ENCODE measurements around the gene ODF4. TPM values are rescaled to one million over a fixed set of nuclear protein-coding genes. Genes with fewer than 3 reads are reported as not detected.
"Not testable (repeated sequence)": the region's sequence is repeated elsewhere in the genome, so short reads cannot be mapped to it uniquely, and the experiment has no call there.

Gene ODF4
- total RNA-seq, 1 donor from 2014 or later = not detected

- H3K27me3 Mint-ChIP-seq = peaks cover 23% of the 10 kb centered on the region
- H3K4me1 Mint-ChIP-seq (ENCODE audit: low read depth) = peaks cover under 1% of the 10 kb centered on the region
- DNase-seq (ENCODE audit: low spot score, unreplicated experiment) = no peak
- no peak for TF ChIP-seq CTCF (IDR thresholded peaks at IDR 0.05; ENCODE audit: unreplicated experiment)
- H3K27ac Mint-ChIP-seq = no peak overlapping the region
- no peaks in the 10 kb centered on the region for H3K36me3 Mint-ChIP-seq (ENCODE audit: insufficient read depth)
- no peak overlapping the region for H3K4me3 Mint-ChIP-seq (ENCODE audit: low read depth)
- H3K9me3 Mint-ChIP-seq (ENCODE audit: low read depth) = no peaks in the 10 kb centered on the region
These were observed 52.1 kb downstream of the ODF4 start for GRCh38 chr17:8391711-8392110.

GRCh38 chr17:8392274-8392673 is 52.6 kb downstream of the ODF4 start:
- no peak for TF ChIP-seq CTCF (IDR thresholded peaks at IDR 0.05; ENCODE audit: unreplicated experiment)
- Mint-ChIP-seq H3K4me1 (ENCODE audit: low read depth) (no peaks in the 10 kb centered on the region), H3K27ac (no peak overlapping the region), H3K4me3 (ENCODE audit: low read depth) (no peak overlapping the region), H3K9me3 (ENCODE audit: low read depth) (no peaks in the 10 kb centered on the region), H3K27me3 (peaks cover 27% of the 10 kb centered on the region), H3K36me3 (ENCODE audit: insufficient read depth) (no peaks in the 10 kb centered on the region)
- DNase-seq (ENCODE audit: low spot score, unreplicated experiment) = no peak

- no peaks in the 10 kb centered on the region for H3K9me3 Mint-ChIP-seq (ENCODE audit: low read depth)
- no peaks in the 10 kb centered on the region for H3K4me1 Mint-ChIP-seq (ENCODE audit: low read depth)
- no peaks in the 10 kb centered on the region for H3K36me3 Mint-ChIP-seq (ENCODE audit: insufficient read depth)
- peaks cover 33% of the 10 kb centered on the region for H3K27me3 Mint-ChIP-seq
- no peak overlapping the region for H3K4me3 Mint-ChIP-seq (ENCODE audit: low read depth)
- no peak overlapping the region for H3K27ac Mint-ChIP-seq
- no peak for DNase-seq (ENCODE audit: low spot score, unreplicated experiment)
- TF ChIP-seq CTCF (IDR thresholded peaks at IDR 0.05; ENCODE audit: unreplicated experiment) = no peak
These were observed 53.2 kb downstream of the ODF4 start for GRCh38 chr17:8392674-8393469.

- Mint-ChIP-seq H3K4me3 (ENCODE audit: low read depth) (no peak overlapping the region), H3K27ac (no peak overlapping the region), H3K27me3 (peaks cover 40% of the 10 kb centered on the region), H3K9me3 (ENCODE audit: low read depth) (no peaks in the 10 kb centered on the region), H3K4me1 (ENCODE audit: low read depth) (no peaks in the 10 kb centered on the region), H3K36me3 (ENCODE audit: insufficient read depth) (no peaks in the 10 kb centered on the region)
- TF ChIP-seq CTCF (IDR thresholded peaks at IDR 0.05; ENCODE audit: unreplicated experiment) = no peak
- no peak for DNase-seq (ENCODE audit: low spot score, unreplicated experiment)
These were observed 54.0 kb downstream of the ODF4 start for GRCh38 chr17:8393470-8394231.

- not testable (repeated sequence) for DNase-seq (ENCODE audit: low spot score, unreplicated experiment); H3K36me3 Mint-ChIP-seq (ENCODE audit: insufficient read depth); H3K27ac Mint-ChIP-seq; H3K4me1 Mint-ChIP-seq (ENCODE audit: low read depth); H3K9me3 Mint-ChIP-seq (ENCODE audit: low read depth); H3K4me3 Mint-ChIP-seq (ENCODE audit: low read depth)
- peaks cover 40% of the 10 kb centered on the region for H3K27me3 Mint-ChIP-seq
These were observed 54.9 kb downstream of the ODF4 start for GRCh38 chr17:8394497-8394896.

Other genes with a start within 250 kb of the ODF4 start
- gene ALOXE3, start 221.3 kb upstream of the ODF4 start, total RNA-seq = not detected in 2 replicates
- 0.47 TPM in 1 of 2 replicates, not detected in the other for gene HES7, start 215.7 kb upstream of the ODF4 start, total RNA-seq
- gene PER1, start 187.4 kb upstream of the ODF4 start, total RNA-seq = 37.2 and 40.8 TPM in 2 replicates
- gene VAMP2, start 176.9 kb upstream of the ODF4 start, total RNA-seq = 46.4 and 48.1 TPM in 2 replicates
- 24.6 and 28.1 TPM in 2 replicates for gene TMEM107, start 163.5 kb upstream of the ODF4 start, total RNA-seq
- 5.2 and 5.3 TPM in 2 replicates for gene BORCS6, start 149.7 kb upstream of the ODF4 start, total RNA-seq
- gene AURKB, start 129.3 kb upstream of the ODF4 start, total RNA-seq = 52.7 and 54.9 TPM in 2 replicates
- gene CTC1, start 91.8 kb upstream of the ODF4 start, total RNA-seq = 86.5 and 97.0 TPM in 2 replicates
- gene PFAS, start 90.6 kb upstream of the ODF4 start, total RNA-seq = 110 and 112 TPM in 2 replicates
- gene RANGRF, start 51.2 kb upstream of the ODF4 start, total RNA-seq = 31.2 and 33.6 TPM in 2 replicates
- gene SLC25A35, start 44.4 kb upstream of the ODF4 start, total RNA-seq = 4.2 TPM in 2 replicates
- 0.22 and 0.27 TPM in 2 replicates for gene ARHGEF15, start 29.6 kb upstream of the ODF4 start, total RNA-seq
- gene RPL26, start 43.4 kb downstream of the ODF4 start, total RNA-seq = 1,699 and 1,778 TPM in 2 replicates
- not detected in 2 replicates for gene RNF222, start 58.0 kb downstream of the ODF4 start, total RNA-seq
- 30.5 and 40.5 TPM in 2 replicates for gene NDEL1, start 96.0 kb downstream of the ODF4 start, total RNA-seq